ENCODE data around the gene M1AP. TPM values are rescaled to one million over a fixed set of nuclear protein-coding genes. Genes with fewer than 3 reads are reported as not detected.

The M1AP gene
- total and polyA plus RNA-seq, 7 donors, result 0.16 to 0.60 (median 0.33) TPM; not detected in 3

GRCh38 chr2:74658516-74658915, 10.4 kb upstream of the M1AP start:
- H3K4me3 ChIP-seq, result no peak overlapping the region
- peaks cover 0 to 33% (median 0%) of the 10 kb centered on the region in 4 donors for H3K36me3 ChIP-seq
- H3K27ac ChIP-seq, result no peak overlapping the region
- 94% methylated on average over 2 of the region's 2 CpGs for WGBS, 2 donors
- intact Hi-C loops (cut with DNase I), result no loop called here
- TF ChIP-seq POLR2A (IDR thresholded peaks at IDR 0.05) (no peak), EP300 (IDR thresholded peaks at IDR 0.05) (no peak), POLR2AphosphoS5 (IDR thresholded peaks at IDR 0.05) (no peak), CTCF (IDR thresholded peaks at IDR 0.05) (no peak)
- H3K27me3 ChIP-seq, result no peaks in the 10 kb centered on the region
- no peak for DNase-seq
- H3K4me1 ChIP-seq, result peaks cover 0 to 13% (median 10%) of the 10 kb centered on the region in 4 donors
- no peaks in the 10 kb centered on the region for H3K9me3 ChIP-seq

GRCh38 chr2:74655579-74655978, 7.4 kb upstream of the M1AP start:
- intact Hi-C loops (cut with DNase I), result no loop called here
- no peaks in the 10 kb centered on the region for H3K9me3 ChIP-seq
- no peak for DNase-seq
- TF ChIP-seq EP300 (IDR thresholded peaks at IDR 0.05), result no peak
- no peak for TF ChIP-seq CTCF (IDR thresholded peaks at IDR 0.05)
- TF ChIP-seq POLR2A (IDR thresholded peaks at IDR 0.05), result no peak
- no peak for TF ChIP-seq POLR2AphosphoS5 (IDR thresholded peaks at IDR 0.05)
- WGBS, 2 donors, result 98 to 99% methylated on average over 1 of the region's 1 CpG
- no peaks in the 10 kb centered on the region for H3K27me3 ChIP-seq
- H3K27ac ChIP-seq, result no peak overlapping the region
- H3K4me3 ChIP-seq, result no peak overlapping the region
- peaks cover 0 to 14% (median 10%) of the 10 kb centered on the region in 4 donors for H3K4me1 ChIP-seq
- H3K36me3 ChIP-seq, result peaks cover 0 to 15% (median 0%) of the 10 kb centered on the region in 4 donors

- Histone ChIP-seq H3K4me1 (peaks cover 0 to 14% (median 10%) of the 10 kb centered on the region in 4 donors), H3K27ac (peak within 1 kb of the TSS; percentile 52 to 68 (median 56)), H3K36me3 (peaks cover 0 to 11% (median 0%) of the 10 kb centered on the region in 4 donors), H3K9me3 (no peaks in the 10 kb centered on the region), H3K27me3 (no peaks in the 10 kb centered on the region), H3K4me3 (peak within 1 kb of the TSS; percentile 43 to 84 (median 74))
- DNase-seq, result peak; percentile 97
- TF ChIP-seq POLR2AphosphoS5 (IDR thresholded peaks at IDR 0.05), result peak in 3 of 4 donors; percentile 53 to 86 (median 59)
- no peak for TF ChIP-seq POLR2A (IDR thresholded peaks at IDR 0.05)
- intact Hi-C loops (cut with DNase I), result no loop called here
- 1% methylated on average over 79 of the region's 79 CpGs for WGBS, 2 donors
These were observed 6.1 kb upstream of the M1AP start, which contains the start of gene SEMA4F for GRCh38 chr2:74653985-74654882. Gene SEMA4F (plus strand): TSS chr2:74654247. CDS start chr2:74654377, 130 bp downstream.

- intact Hi-C loops (cut with DNase I), result no loop called here
- H3K27ac ChIP-seq, result peak overlapping the region in 2 of 4 donors; percentile 54 to 68
- peaks cover 0 to 5% (median 0%) of the 10 kb centered on the region in 4 donors for H3K36me3 ChIP-seq
- H3K4me1 ChIP-seq, result peaks cover 0 to 14% (median 10%) of the 10 kb centered on the region in 4 donors
- peaks cover 0 to 5% (median 0%) of the 10 kb centered on the region in 3 donors for H3K27me3 ChIP-seq
- H3K4me3 ChIP-seq, result peak overlapping the region; percentile 43 to 84 (median 74)
- 2 to 7% methylated on average over 15 of the region's 15 CpGs for WGBS, 2 donors
- no peak for DNase-seq
- TF ChIP-seq POLR2AphosphoS5 (IDR thresholded peaks at IDR 0.05), result no peak
- TF ChIP-seq POLR2A (IDR thresholded peaks at IDR 0.05), result no peak
- no peak for TF ChIP-seq CTCF (IDR thresholded peaks at IDR 0.05)
- TF ChIP-seq EP300 (IDR thresholded peaks at IDR 0.05), result no peak
- H3K9me3 ChIP-seq, result no peaks in the 10 kb centered on the region
These were observed 5.5 kb upstream of the M1AP start for GRCh38 chr2:74653589-74653984.

- 96% methylated on average over 13 of the region's 13 CpGs for WGBS, 2 donors
- H3K27me3 ChIP-seq, result peaks cover 10 to 26% (median 11%) of the 10 kb centered on the region in 3 donors
- intact Hi-C loops (cut with DNase I), result no loop called here
These were observed 1.2 kb downstream of the M1AP start for GRCh38 chr2:74646834-74647482.

More at GRCh38 chr2:74646834-74647482, 1.2 kb downstream of the M1AP start:
- TF ChIP-seq EP300 (IDR thresholded peaks at IDR 0.05) (no peak), POLR2AphosphoS5 (IDR thresholded peaks at IDR 0.05) (no peak)
- Histone ChIP-seq H3K9me3 (no peaks in the 10 kb centered on the region), H3K36me3 (no peaks in the 10 kb centered on the region), H3K27ac (no peak overlapping the region), H3K4me1 (peaks cover 0 to 6% (median 3%) of the 10 kb centered on the region in 4 donors), H3K4me3 (no peak overlapping the region)
- no peak for DNase-seq

All from sigmoid colon (tissue), 7 donors.